ENCODE measurements around the gene TCAIM. TPM values are rescaled to one million over a fixed set of nuclear protein-coding genes. Genes with fewer than 3 reads are reported as not detected.
"Not testable (repeated sequence)": the region's sequence is repeated elsewhere in the genome, so short reads cannot be mapped to it uniquely, and the experiment has no call there.

TCAIM gene
- total RNA-seq, 1 experiment from 2014 or later, result 30.2 TPM

DNA sequence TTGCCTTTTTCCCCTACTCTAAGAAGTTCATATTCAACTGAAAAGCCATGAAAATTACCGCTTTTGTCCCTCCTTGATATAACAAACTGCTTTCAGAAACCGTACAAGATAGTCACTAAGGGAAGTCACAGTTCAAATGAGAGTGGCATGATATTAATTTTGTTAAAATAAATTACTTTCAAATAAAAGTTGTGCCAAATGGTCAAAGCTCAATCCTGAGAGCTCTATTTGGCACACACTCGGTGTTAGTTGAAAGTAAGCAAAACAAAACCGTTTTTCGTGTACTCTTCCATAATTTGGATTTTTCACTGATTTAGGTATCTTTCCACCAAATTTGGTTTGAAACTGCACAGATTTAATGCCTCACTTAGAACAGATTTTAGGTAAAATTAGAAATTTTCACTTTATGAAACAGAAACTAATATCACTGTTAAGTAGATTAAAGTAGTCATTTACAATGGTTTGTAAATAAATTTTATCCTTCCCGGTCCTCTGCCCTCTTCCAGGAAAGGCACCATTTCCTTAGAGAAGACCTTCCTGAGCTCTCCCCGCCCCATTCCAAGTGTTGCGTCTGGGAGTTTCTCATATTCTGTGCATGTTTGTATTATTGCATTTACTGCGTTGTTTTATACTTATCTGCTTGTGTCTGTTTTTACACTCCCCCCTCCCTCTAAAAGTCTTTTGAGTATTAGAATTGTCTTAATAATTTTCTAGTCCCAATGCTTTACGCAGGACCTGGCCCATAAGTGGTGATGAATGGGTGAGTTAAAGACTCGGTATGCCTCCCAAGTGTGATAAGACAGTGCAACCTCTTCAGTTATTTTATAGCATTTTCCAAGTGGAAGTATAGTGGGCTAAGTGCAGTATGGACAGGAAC is 853 bp downstream of the TCAIM start:
- DNase-seq (ENCODE audit: low read depth, low spot score), result no peak
- in situ Hi-C loops (cut with HindIII; ENCODE audit: low pct_unique_long_range_greater_than_20kb, low sequenced_read_pairs), result no loop called here

- DNase-seq (ENCODE audit: low read depth, low spot score), result no peak
- in situ Hi-C loops (cut with HindIII; ENCODE audit: low pct_unique_long_range_greater_than_20kb, low sequenced_read_pairs), result no loop called here
Measured at GRCh38 chr3:44340058-44340395, 1.5 kb downstream of the TCAIM start.

GRCh38 chr3:44342176-44342790 is 3.7 kb downstream of the TCAIM start:
- no peak for DNase-seq (ENCODE audit: low read depth, low spot score)
- in situ Hi-C loops (cut with HindIII; ENCODE audit: low pct_unique_long_range_greater_than_20kb, low sequenced_read_pairs), result no loop called here

DNA sequence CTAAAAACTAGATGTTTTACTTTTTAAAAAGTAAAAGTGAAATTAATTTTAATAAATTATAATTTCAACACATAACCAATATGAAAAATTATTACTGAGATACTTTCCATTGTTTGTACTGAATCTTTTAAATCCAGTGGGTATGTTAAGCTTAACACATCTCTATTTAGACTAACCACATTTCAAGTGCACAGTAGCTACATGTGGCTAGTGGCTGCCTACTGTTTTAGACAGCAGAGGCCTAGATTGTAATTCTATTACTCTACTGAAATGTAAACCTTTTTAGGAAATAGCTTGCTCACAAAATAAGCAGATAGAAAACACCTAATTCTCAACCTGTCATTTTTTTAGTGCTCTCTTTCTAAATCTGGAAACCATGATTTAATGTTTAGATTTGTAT is 4.9 kb downstream of the TCAIM start:
- in situ Hi-C loops (cut with HindIII; ENCODE audit: low pct_unique_long_range_greater_than_20kb, low sequenced_read_pairs), result no loop called here
- no peak for DNase-seq (ENCODE audit: low read depth, low spot score)

- DNase-seq (ENCODE audit: low read depth, low spot score); in situ Hi-C loops (cut with HindIII; ENCODE audit: low pct_unique_long_range_greater_than_20kb, low sequenced_read_pairs): not testable (repeated sequence)
Measured at GRCh38 chr3:44346590-44346989, 8.0 kb downstream of the TCAIM start.

DNA sequence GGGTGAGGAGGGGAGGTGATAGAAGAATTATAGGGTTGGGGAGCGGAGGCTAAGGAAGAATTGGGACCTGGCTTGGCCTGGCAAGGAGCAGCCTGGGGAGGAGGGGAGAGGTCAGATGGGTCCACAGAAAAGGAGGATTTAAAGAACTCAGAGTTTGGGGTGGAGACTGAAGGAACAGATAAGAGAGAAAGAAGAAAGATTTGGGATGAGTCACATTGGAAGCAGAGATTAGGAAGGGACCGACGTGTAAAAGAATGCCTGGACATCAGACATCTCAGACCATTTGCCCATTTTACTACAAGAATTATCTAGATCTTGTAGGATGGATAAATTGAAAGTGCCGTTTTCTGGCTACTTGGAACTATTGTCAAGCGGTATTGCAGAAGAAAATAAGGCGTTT is 10.4 kb downstream of the TCAIM start:
- DNase-seq (ENCODE audit: low read depth, low spot score), result no peak
- in situ Hi-C loops (cut with HindIII; ENCODE audit: low pct_unique_long_range_greater_than_20kb, low sequenced_read_pairs), result no loop called here

GRCh38 chr3:44353355-44353924 is 14.9 kb downstream of the TCAIM start:
- in situ Hi-C loops (cut with HindIII; ENCODE audit: low pct_unique_long_range_greater_than_20kb, low sequenced_read_pairs), result no loop called here
- no peak for DNase-seq (ENCODE audit: low read depth, low spot score)

DNA sequence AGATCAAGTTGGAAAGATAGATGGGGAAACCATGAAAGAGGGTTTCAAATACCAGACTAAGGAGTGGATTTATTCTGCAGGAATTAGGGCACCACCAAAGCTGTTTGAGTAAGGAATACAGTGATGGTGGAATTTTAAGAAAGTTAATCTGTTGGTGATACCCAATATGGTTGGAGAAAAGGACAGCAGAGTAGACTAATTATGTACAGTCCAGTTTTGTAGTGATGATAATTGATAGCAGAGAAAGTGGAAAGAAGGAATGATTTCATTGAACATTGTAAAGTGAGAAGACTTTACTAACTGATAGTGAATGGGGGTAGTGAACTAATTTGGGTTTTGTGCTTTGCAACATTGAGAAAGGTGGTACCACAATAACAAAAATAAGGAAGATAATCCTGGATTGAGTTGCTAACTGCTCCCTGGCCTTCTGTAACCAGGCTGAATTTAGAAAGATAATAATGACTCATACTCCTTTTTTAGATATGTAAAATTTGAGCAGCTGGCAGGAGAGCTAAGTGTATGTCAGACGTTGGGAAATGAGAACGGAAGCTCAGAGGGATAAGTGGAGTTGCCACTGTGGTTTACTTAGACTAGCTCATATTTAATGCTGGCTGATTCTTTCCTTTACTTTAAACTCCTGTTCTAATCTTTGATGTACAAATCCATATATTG is 16.9 kb downstream of the TCAIM start:
- DNase-seq (ENCODE audit: low read depth, low spot score), result no peak
- in situ Hi-C loops (cut with HindIII; ENCODE audit: low pct_unique_long_range_greater_than_20kb, low sequenced_read_pairs), result no loop called here

DNA sequence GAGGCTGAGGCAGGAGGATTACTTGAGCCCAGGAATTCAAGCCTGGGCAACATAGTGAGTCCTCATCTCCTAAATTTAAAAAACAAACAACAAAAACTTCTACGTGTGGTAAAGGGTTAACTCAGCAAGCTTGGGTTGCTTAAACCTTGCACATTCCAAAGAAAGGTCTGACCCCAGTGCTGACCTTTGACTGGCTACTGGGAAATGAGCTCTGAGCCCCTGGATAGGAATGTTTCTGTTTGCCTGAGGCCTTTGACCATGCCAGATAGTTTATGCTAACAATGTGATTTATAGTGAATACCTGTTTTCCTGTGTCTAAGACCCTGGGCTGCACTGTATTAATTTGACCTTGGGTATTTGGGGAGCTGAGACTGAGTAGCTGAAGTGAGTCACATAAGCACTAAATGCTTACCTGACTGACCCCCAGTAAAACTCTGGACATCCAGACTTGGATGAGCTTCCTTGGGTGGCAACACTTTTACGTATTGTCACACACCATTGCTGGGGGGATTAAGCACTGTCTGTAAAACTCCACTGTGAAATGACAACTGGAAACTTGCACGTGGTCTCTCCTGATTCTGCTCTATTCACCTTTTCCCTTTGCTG is 20.7 kb downstream of the TCAIM start:
- DNase-seq (ENCODE audit: low read depth, low spot score), result no peak
- in situ Hi-C loops (cut with HindIII; ENCODE audit: low pct_unique_long_range_greater_than_20kb, low sequenced_read_pairs), result no loop called here

DNA sequence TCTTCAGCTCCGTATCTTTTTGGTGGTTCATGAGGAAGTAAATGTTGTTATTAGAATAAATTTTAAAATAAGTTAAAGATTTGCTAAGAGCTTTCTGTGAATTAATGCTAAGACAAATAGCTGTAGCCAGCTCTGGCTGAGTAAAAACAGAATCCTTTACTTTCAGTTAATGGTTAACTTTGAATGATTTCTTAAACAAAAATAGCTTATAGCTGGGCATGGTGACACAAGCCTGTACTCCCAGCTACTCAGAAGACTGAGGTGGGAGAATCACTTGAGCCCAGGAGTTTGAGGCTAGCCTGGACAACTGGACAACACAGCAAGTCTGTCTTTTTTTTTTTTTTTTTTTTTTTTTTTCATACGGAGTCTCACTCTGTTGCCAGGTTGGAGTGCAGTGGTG is 25.0 kb downstream of the TCAIM start:
- in situ Hi-C loops (cut with HindIII; ENCODE audit: low pct_unique_long_range_greater_than_20kb, low sequenced_read_pairs), result no loop called here
- DNase-seq (ENCODE audit: low read depth, low spot score), result no peak

- no peak for DNase-seq (ENCODE audit: low read depth, low spot score)
- in situ Hi-C loops (cut with HindIII; ENCODE audit: low pct_unique_long_range_greater_than_20kb, low sequenced_read_pairs), result no loop called here
Measured at GRCh38 chr3:44365952-44366351, 27.4 kb downstream of the TCAIM start.

GRCh38 chr3:44375450-44375849 is 36.9 kb downstream of the TCAIM start:
- DNase-seq (ENCODE audit: low read depth, low spot score), result no peak
- in situ Hi-C loops (cut with HindIII; ENCODE audit: low pct_unique_long_range_greater_than_20kb, low sequenced_read_pairs), result no loop called here

DNA sequence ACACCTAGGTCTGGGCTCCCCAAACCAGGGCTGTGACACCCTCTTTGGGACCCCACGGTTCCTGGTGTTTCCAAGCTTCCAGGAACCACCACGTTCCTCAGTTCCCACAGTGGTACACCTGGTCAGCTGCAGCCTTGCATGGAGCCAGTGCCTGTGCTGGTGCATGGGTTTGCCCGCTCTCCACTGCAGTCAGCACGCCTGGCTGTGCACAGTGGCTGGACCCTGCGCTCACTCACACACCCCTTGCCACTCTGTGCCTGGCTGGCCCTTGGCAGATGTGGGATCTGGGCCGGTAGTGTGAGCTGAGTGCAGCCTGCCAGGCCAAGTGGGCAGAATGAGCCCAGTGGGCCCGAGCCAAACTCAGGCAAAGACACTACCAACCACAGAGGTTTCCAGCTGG is 48.8 kb downstream of the TCAIM start:
- in situ Hi-C loops (cut with HindIII; ENCODE audit: low pct_unique_long_range_greater_than_20kb, low sequenced_read_pairs), result no loop called here
- DNase-seq (ENCODE audit: low read depth, low spot score), result no peak

DNA sequence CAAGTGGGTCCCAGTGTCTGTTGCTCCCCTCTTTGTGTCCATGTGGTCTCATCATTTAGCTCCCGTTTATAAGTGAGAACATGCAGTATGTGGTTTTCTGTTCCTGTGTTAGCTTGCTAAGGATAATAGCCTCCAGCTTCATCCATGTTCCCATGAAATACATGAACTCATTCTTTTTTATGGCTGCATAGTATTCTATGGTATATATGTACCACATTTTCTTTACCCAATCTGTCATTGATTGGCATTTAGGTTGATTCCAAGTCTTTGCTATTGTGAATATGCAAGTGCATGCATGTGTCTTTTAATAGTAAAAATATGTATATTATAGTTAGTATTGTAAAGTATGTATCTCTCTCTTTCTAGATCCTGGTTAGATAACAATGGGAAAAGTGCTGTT is 53.9 kb downstream of the TCAIM start:
- in situ Hi-C loops (cut with HindIII; ENCODE audit: low pct_unique_long_range_greater_than_20kb, low sequenced_read_pairs), result no loop called here
- no peak for DNase-seq (ENCODE audit: low read depth, low spot score)

GRCh38 chr3:44395714-44396113 is 57.1 kb downstream of the TCAIM start:
- DNase-seq (ENCODE audit: low read depth, low spot score), result no peak
- in situ Hi-C loops (cut with HindIII; ENCODE audit: low pct_unique_long_range_greater_than_20kb, low sequenced_read_pairs), result no loop called here

GRCh38 chr3:44396200-44397171 is 57.9 kb downstream of the TCAIM start:
- DNase-seq (ENCODE audit: low read depth, low spot score), result no peak
- in situ Hi-C loops (cut with HindIII; ENCODE audit: low pct_unique_long_range_greater_than_20kb, low sequenced_read_pairs), result no loop called here

- DNase-seq (ENCODE audit: low read depth, low spot score); in situ Hi-C loops (cut with HindIII; ENCODE audit: low pct_unique_long_range_greater_than_20kb, low sequenced_read_pairs): not testable (repeated sequence)
Measured at GRCh38 chr3:44398271-44398670, 59.7 kb downstream of the TCAIM start.

All from SK-MEL-5 (cell line).